Progenitor cell of endocrine pancreas (in vitro differentiated cells): ENCODE measurements around the gene MRTFA. TPM values are rescaled to one million over a fixed set of nuclear protein-coding genes. Genes with fewer than 3 reads are reported as not detected.
"Not testable (repeated sequence)": the region's sequence is repeated elsewhere in the genome, so short reads cannot be mapped to it uniquely, and the experiment has no call there.

Experiments
- DNase-seq: peaks from one replicate; pipeline ENCODE4 v3.0.0; 2021; ENCODE audit warnings: low spot score; ENCODE audit not compliant: unreplicated experiment
- H3K27ac Mint-ChIP-seq: 2 replicates; pipeline ENCODE4 v1.8.0; 2021; ENCODE audit warnings: mild to moderate bottlenecking, moderate library complexity, mixed read lengths
- H3K27me3 Mint-ChIP-seq: 2 replicates; pipeline ENCODE4 v1.8.0; 2021; ENCODE audit warnings: mixed read lengths
- H3K36me3 Mint-ChIP-seq: 2 replicates; pipeline ENCODE4 v1.8.0; 2022; ENCODE audit warnings: mixed read lengths; ENCODE audit not compliant: insufficient read depth
- H3K4me1 Mint-ChIP-seq: 2 replicates; pipeline ENCODE4 v1.8.0; 2021; ENCODE audit warnings: low read depth, mixed read lengths
- H3K4me3 Mint-ChIP-seq: 2 replicates; pipeline ENCODE4 v1.8.0; 2021; ENCODE audit warnings: low read depth, mild to moderate bottlenecking, moderate library complexity, mixed read lengths
- H3K9me3 Mint-ChIP-seq: 2 replicates; pipeline ENCODE4 v1.8.0; 2021; ENCODE audit warnings: low read depth, mixed read lengths
- total RNA-seq: library from RNA; stranded (reverse); gene quantifications from 2 replicates; pipeline ENCODE4 v1.2.1, GENCODE V29; 2021
- TF ChIP-seq, protein P1 (sequence below): fragments of 200-600 bp; sonication (generic); IDR thresholded peaks from one replicate; pipeline ENCODE4 v1.5.0; 2021; ENCODE audit warnings: antibody characterized with exemption, mild to moderate bottlenecking; ENCODE audit not compliant: unreplicated experiment

MRTFA gene
- total RNA-seq, 1 donor from 2014 or later: 61.9 TPM

DNA sequence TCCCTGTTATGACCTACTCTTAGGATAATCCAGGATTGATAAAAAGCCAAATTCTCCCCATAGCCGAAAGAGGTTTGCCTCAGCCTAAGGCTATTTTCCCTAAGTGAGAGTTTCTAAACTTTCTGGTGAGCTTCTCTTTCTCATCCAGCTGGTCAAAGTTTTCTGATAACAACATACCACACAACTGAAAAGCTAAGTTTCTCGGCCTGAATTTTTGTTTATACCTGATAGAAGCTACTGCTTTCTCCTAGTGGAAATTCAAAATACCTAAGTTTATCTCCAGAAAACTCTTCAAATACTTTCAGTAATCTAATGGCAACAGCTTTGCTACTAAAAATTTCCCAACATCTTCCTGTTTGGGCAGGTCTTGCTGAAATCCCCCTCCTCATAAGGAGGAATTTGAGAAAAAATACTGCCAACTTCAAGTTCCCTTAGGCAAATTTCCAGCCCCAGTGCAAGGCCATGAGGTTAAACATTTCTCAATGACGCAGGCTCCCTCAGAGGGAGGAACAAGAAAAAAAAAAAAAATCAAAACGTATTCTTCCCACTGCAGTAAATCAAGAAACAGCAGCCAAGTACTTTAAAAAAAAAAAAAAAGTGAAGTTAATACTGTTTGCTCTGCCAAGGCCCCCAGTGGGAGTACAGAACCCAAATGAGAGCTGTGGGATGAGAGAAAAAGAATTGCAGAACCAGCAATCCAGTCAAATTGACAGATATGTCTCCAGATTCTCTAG is 127.0 kb downstream of the MRTFA start:
- H3K4me3 Mint-ChIP-seq: no peak overlapping the region

DNA sequence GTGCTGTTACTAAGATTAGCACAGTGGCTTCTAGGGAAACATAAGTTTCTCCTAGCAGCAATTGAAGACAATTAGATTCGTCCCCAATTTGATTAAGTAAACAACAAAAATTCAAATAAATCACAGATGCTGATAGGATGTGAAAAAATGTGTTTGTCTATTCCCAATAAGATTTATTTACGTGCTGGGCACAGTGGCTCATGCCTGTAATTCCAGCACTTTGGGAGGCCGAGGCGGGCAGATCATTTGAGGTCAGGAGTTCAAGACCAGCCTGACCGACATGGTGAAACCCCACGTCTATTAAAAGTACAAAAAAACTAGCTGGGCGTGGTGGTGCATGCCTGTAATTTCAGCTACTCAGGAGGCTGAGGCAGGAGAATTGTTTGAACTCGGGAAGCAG is 128.5 kb downstream of the MRTFA start:
- not testable (repeated sequence) for H3K27me3 Mint-ChIP-seq, H3K9me3 Mint-ChIP-seq, H3K36me3 Mint-ChIP-seq, DNase-seq, H3K4me3 Mint-ChIP-seq
- peak overlapping the region; percentile 45 for H3K27ac Mint-ChIP-seq
- peaks cover 33% of the 10 kb centered on the region for H3K4me1 Mint-ChIP-seq

More for the DNA sequence above, 127.0 kb downstream of the MRTFA start:
- no peaks in the 10 kb centered on the region for H3K9me3 Mint-ChIP-seq
- TF ChIP-seq, protein P1, sequence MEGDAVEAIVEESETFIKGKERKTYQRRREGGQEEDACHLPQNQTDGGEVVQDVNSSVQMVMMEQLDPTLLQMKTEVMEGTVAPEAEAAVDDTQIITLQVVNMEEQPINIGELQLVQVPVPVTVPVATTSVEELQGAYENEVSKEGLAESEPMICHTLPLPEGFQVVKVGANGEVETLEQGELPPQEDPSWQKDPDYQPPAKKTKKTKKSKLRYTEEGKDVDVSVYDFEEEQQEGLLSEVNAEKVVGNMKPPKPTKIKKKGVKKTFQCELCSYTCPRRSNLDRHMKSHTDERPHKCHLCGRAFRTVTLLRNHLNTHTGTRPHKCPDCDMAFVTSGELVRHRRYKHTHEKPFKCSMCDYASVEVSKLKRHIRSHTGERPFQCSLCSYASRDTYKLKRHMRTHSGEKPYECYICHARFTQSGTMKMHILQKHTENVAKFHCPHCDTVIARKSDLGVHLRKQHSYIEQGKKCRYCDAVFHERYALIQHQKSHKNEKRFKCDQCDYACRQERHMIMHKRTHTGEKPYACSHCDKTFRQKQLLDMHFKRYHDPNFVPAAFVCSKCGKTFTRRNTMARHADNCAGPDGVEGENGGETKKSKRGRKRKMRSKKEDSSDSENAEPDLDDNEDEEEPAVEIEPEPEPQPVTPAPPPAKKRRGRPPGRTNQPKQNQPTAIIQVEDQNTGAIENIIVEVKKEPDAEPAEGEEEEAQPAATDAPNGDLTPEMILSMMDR: no peak
- no peak for DNase-seq
- peaks cover 33% of the 10 kb centered on the region for H3K4me1 Mint-ChIP-seq
- no peaks in the 10 kb centered on the region for H3K36me3 Mint-ChIP-seq
- peak overlapping the region; percentile 95 for H3K27ac Mint-ChIP-seq
- H3K27me3 Mint-ChIP-seq: no peaks in the 10 kb centered on the region

DNA sequence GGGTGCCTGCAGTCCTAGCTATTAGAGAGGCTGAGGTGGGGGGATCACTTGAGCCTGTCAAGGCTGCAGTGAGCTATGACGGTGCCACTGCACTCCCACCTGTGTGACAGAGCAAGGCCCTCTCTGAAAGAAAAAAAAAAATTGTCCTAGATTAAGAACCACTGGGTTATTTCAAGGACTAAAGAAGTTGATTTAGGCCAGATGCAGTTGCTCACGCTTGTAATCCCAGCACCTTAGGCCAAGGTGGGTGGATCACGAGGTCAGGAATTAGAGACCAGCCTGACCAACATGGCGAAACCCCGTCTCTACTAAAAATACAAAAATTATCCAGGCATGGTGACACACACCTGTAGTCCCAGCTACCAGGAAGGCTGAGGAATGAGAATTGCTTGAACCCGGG is 129.0 kb downstream of the MRTFA start:
- DNase-seq: no peak
- H3K4me3 Mint-ChIP-seq: no peak overlapping the region
- H3K27ac Mint-ChIP-seq: peak overlapping the region; percentile 27
- H3K9me3 Mint-ChIP-seq: peaks cover 4% of the 10 kb centered on the region
- peaks cover 33% of the 10 kb centered on the region for H3K4me1 Mint-ChIP-seq
- TF ChIP-seq, protein P1: no peak
- no peaks in the 10 kb centered on the region for H3K27me3 Mint-ChIP-seq
- peaks cover 7% of the 10 kb centered on the region for H3K36me3 Mint-ChIP-seq

DNA sequence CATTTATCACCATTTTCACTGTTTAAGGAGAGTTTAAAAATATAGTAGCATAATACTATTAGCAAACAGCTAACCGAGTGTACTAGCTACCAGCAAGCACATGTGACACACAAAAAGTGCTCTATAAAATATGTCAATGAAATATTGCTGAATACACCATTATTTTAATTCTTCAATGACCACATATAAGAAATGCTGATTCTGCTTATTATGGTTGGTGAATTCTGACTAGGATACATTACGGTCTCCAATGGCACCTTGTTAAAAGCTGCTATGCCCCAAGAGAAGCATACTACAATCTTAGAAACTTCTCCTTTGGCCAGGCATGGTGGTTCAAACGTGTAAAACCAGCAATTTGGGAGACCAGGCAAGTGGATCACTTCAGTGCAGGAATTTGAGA is 129.8 kb downstream of the MRTFA start:
- no peak for DNase-seq
- Mint-ChIP-seq H3K4me1 (peaks cover 33% of the 10 kb centered on the region), H3K27me3 (no peaks in the 10 kb centered on the region), H3K4me3 (no peak overlapping the region), H3K27ac (no peak overlapping the region), H3K36me3 (peaks cover 7% of the 10 kb centered on the region), H3K9me3 (peaks cover 4% of the 10 kb centered on the region)
- TF ChIP-seq, protein P1: no peak

DNA sequence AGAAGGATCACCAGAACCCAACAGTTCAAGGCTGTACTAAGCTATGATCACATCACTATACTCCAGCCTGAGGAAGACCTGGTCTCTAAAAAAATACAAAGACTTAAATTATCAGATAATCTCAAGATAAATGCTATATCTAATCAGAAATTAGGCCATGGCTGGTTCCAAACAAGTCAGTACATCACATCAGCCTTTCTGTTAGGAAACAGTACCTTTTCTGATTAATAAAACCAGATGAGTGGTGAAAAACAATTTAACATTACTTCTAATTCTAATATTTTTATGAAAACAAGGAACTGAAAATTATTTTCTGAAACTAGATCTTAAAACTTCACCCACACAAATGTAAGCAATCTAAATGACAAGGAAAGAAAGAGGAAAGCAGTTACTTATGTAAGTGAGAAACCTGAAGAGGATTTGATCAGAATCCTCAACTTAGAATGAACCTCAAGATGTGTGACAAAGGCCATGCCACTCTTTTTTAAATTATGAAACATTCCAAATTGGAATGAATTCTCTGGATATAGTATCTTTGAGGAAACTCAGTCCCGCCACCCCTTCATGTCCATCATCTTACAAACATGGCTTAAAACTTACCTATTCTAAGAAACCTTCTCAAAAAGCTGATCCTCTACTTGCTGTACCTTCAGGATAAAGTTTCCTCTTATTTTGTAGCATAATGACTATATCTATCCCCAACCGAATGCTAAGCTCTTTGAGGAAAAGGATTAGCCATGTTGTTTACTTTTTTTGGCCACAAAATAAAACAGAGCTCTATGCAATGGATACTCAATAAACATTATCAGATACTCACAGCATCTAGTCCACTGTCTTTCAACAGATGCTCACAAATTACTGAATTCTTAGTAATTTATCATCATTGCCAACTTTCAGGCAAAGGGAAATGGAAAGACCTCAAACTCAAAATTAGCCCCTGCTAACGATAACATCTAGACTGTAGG is 132.0 kb downstream of the MRTFA start:
- Mint-ChIP-seq H3K27ac (no peak overlapping the region), H3K4me3 (no peak overlapping the region), H3K27me3 (no peaks in the 10 kb centered on the region), H3K36me3 (peaks cover 9% of the 10 kb centered on the region), H3K4me1 (peaks cover 18% of the 10 kb centered on the region), H3K9me3 (peaks cover 4% of the 10 kb centered on the region)
- TF ChIP-seq, protein P1: no peak
- no peak for DNase-seq
